B cell (primary cell): ENCODE results near the gene WASF1.

Experiments
- CTCF ChIP-seq: fragments of 200-600 bp; IDR thresholded peaks from one replicate; pipeline ENCODE4 v1.8.0; 2022; ENCODE audit warnings: antibody characterized with exemption, mild to moderate bottlenecking
- EZH2 ChIP-seq: IDR thresholded peaks from 2 replicates; pipeline ENCODE4 v1.6.1; 2012; ENCODE audit warnings: borderline replicate concordance, low read depth, mild to moderate bottlenecking, moderate library complexity, low read length; ENCODE audit not compliant: insufficient read depth, poor library complexity, severe bottlenecking

GRCh38 chr6:110183292-110183885 lies 3.9 kb upstream of the WASF1 start:
- TF ChIP-seq CTCF (no peak), EZH2 (no peak)
